Progenitor cell of endocrine pancreas (in vitro differentiated cells): ENCODE results near the gene TOGARAM1. TPM values are rescaled to one million over a fixed set of nuclear protein-coding genes. Genes with fewer than 3 reads are reported as not detected.

Source experiments
- DNase-seq: peaks from one replicate; pipeline ENCODE4 v3.0.0; 2021; ENCODE audit warnings: low spot score; ENCODE audit not compliant: unreplicated experiment
- H3K27ac Mint-ChIP-seq: 2 replicates; pipeline ENCODE4 v1.8.0; 2021; ENCODE audit warnings: mild to moderate bottlenecking, moderate library complexity, mixed read lengths
- H3K27me3 Mint-ChIP-seq: 2 replicates; pipeline ENCODE4 v1.8.0; 2021; ENCODE audit warnings: mixed read lengths
- H3K36me3 Mint-ChIP-seq: 2 replicates; pipeline ENCODE4 v1.8.0; 2022; ENCODE audit warnings: mixed read lengths; ENCODE audit not compliant: insufficient read depth
- H3K4me1 Mint-ChIP-seq: 2 replicates; pipeline ENCODE4 v1.8.0; 2021; ENCODE audit warnings: low read depth, mixed read lengths
- H3K4me3 Mint-ChIP-seq: 2 replicates; pipeline ENCODE4 v1.8.0; 2021; ENCODE audit warnings: low read depth, mild to moderate bottlenecking, moderate library complexity, mixed read lengths
- H3K9me3 Mint-ChIP-seq: 2 replicates; pipeline ENCODE4 v1.8.0; 2021; ENCODE audit warnings: low read depth, mixed read lengths
- CTCF ChIP-seq: fragments of 200-600 bp; sonication (generic); IDR thresholded peaks from one replicate; pipeline ENCODE4 v1.5.0; 2021; ENCODE audit warnings: antibody characterized with exemption, mild to moderate bottlenecking; ENCODE audit not compliant: unreplicated experiment
- long read RNA-seq: library from polyadenylated mRNA; unstranded; transcript quantifications from one replicate; pipeline ENCODE4 v2.0.0, GENCODE V29; 2020
- total RNA-seq: library from RNA; stranded (reverse); gene quantifications from 2 replicates; pipeline ENCODE4 v1.2.1, GENCODE V29; 2021

TOGARAM1 gene
- 25.0 and 28.5 TPM in 2 replicates for total RNA-seq
- long read RNA-seq, full-length matches to known transcripts: 5 of 174 reads
- long read RNA-seq, partial matches to known transcripts: 81 of 174 reads
- long read RNA-seq, other reads (novel, unspliced or antisense): 88 of 174 reads

GRCh38 chr14:44961554-44962333 lies at the start of gene TOGARAM1, which contains the start of gene KLHL28:
TOGARAM1 (plus strand) TSS chr14:44962190; CDS start chr14:44962422, 232 bp downstream.
KLHL28 (minus strand) TSS chr14:44961947; CDS start chr14:44945928, 16,019 bp downstream.
- no peak for TF ChIP-seq CTCF
- Mint-ChIP-seq H3K27me3 (no peaks in the 10 kb centered on the region), H3K4me1 (peaks cover 46% of the 10 kb centered on the region), H3K27ac (no peak within 1 kb of the TSS), H3K4me3 (no peak within 1 kb of the TSS), H3K9me3 (no peaks in the 10 kb centered on the region), H3K36me3 (peaks cover 4% of the 10 kb centered on the region)
- DNase-seq: peak; percentile 86

GRCh38 chr14:44914849-44915248 lies 47.1 kb upstream of the TOGARAM1 start:
- Mint-ChIP-seq H3K4me3 (no peak overlapping the region), H3K27me3 (no peaks in the 10 kb centered on the region), H3K36me3 (no peaks in the 10 kb centered on the region), H3K4me1 (no peaks in the 10 kb centered on the region), H3K27ac (no peak overlapping the region), H3K9me3 (no peaks in the 10 kb centered on the region)
- no peak for TF ChIP-seq CTCF
- no peak for DNase-seq

GRCh38 chr14:44928793-44929192 lies 33.2 kb upstream of the TOGARAM1 start:
- no peak for TF ChIP-seq CTCF
- Mint-ChIP-seq H3K4me3 (no peak overlapping the region), H3K4me1 (no peaks in the 10 kb centered on the region), H3K36me3 (peaks cover 3% of the 10 kb centered on the region), H3K9me3 (no peaks in the 10 kb centered on the region), H3K27ac (no peak overlapping the region), H3K27me3 (no peaks in the 10 kb centered on the region)
- DNase-seq: no peak

GRCh38 chr14:44935155-44935554 lies 26.8 kb upstream of the TOGARAM1 start:
- peaks cover 32% of the 10 kb centered on the region for H3K36me3 Mint-ChIP-seq
- H3K27ac Mint-ChIP-seq: no peak overlapping the region
- no peak for TF ChIP-seq CTCF
- H3K9me3 Mint-ChIP-seq: peaks cover 4% of the 10 kb centered on the region
- no peak overlapping the region for H3K4me3 Mint-ChIP-seq
- DNase-seq: no peak
- no peaks in the 10 kb centered on the region for H3K4me1 Mint-ChIP-seq
- H3K27me3 Mint-ChIP-seq: no peaks in the 10 kb centered on the region

- peaks cover 12% of the 10 kb centered on the region for H3K9me3 Mint-ChIP-seq
- H3K27me3 Mint-ChIP-seq: no peaks in the 10 kb centered on the region
- no peaks in the 10 kb centered on the region for H3K4me1 Mint-ChIP-seq
- TF ChIP-seq CTCF: no peak
- peaks cover 48% of the 10 kb centered on the region for H3K36me3 Mint-ChIP-seq
- H3K27ac Mint-ChIP-seq: no peak overlapping the region
- DNase-seq: no peak
- H3K4me3 Mint-ChIP-seq: no peak overlapping the region
Measured at GRCh38 chr14:44937547-44937946, 24.4 kb upstream of the TOGARAM1 start.
